GM18519 (cell line): ENCODE results near the gene CDH22.

Source experiments
- ATAC-seq: cut with Tn5 transposase; IDR thresholded peaks from one replicate; pipeline ENCODE4 v1.9.1; 2021; ENCODE audit warnings: mild to moderate bottlenecking, moderate library complexity; ENCODE audit not compliant: unreplicated experiment, low FRiP score

CDH22 gene

GRCh38 chr20:46220455-46221207, 87.7 kb downstream of the CDH22 start:
- ATAC-seq = no peak

- no peak for ATAC-seq
Measured at GRCh38 chr20:46219920-46220319, 88.4 kb downstream of the CDH22 start.

- ATAC-seq = no peak
Measured at GRCh38 chr20:46219190-46219589, 89.1 kb downstream of the CDH22 start.

- ATAC-seq = no peak
Measured at GRCh38 chr20:46218656-46219055, 89.6 kb downstream of the CDH22 start.

- ATAC-seq = no peak
Measured at GRCh38 chr20:46217583-46217982, 90.7 kb downstream of the CDH22 start.

GRCh38 chr20:46216770-46217464, 91.4 kb downstream of the CDH22 start:
- ATAC-seq = no peak

GRCh38 chr20:46215913-46216707, 92.2 kb downstream of the CDH22 start:
- ATAC-seq = no peak

- no peak for ATAC-seq
Measured at GRCh38 chr20:46214824-46215488, 93.3 kb downstream of the CDH22 start.

GRCh38 chr20:46213946-46214823, 94.1 kb downstream of the CDH22 start:
- no peak for ATAC-seq

- no peak for ATAC-seq
Measured at GRCh38 chr20:46212876-46213275, 95.4 kb downstream of the CDH22 start.

- ATAC-seq = no peak
Measured at GRCh38 chr20:46212252-46212651, 96.0 kb downstream of the CDH22 start.

GRCh38 chr20:46211331-46211722, 97.0 kb downstream of the CDH22 start:
- ATAC-seq = no peak

GRCh38 chr20:46210672-46211330, 97.5 kb downstream of the CDH22 start:
- no peak for ATAC-seq

GRCh38 chr20:46209930-46210671, 98.2 kb downstream of the CDH22 start:
- no peak for ATAC-seq

- ATAC-seq = no peak
Measured at GRCh38 chr20:46207793-46208192, 100.5 kb downstream of the CDH22 start.

GRCh38 chr20:46206992-46207549, 101.2 kb downstream of the CDH22 start:
- ATAC-seq = no peak

GRCh38 chr20:46206025-46206424, 102.3 kb downstream of the CDH22 start:
- no peak for ATAC-seq

- no peak for ATAC-seq
Measured at GRCh38 chr20:46205349-46205748, 102.9 kb downstream of the CDH22 start.
